K562 (cell line): ENCODE measurements around the gene KRTAP6-2. TPM values are rescaled to one million over a fixed set of nuclear protein-coding genes. Genes with fewer than 3 reads are reported as not detected.

Experiments used
- ATAC-seq: fragments of 200-7000 bp; cut with Tn5 transposase; 3 replicates; pipeline ENCODE4 v1.9.1; 2020; ENCODE audit warnings: moderate library complexity
- BruUV-seq: library from RNA; stranded (reverse); fragments of 400-500 nt; replicated peaks from 2 replicates; lab custom pipeline; 2021; lab: Mats Ljungman, UMichigan
- CTCF ChIA-PET: fragments of 300-600 bp; formaldehyde crosslinking; extraction: SDS; loops from one replicate; lab custom pipeline; 2021; ENCODE audit warnings: low intra/inter-chr PET ratio; lab: Yijun Ruan, JAX
- POLR2A ChIA-PET: fragments of 300-600, 350-650 bp; sonication (Branson Sonifier 250); formaldehyde crosslinking; extraction: SDS; loops from one replicate; lab custom pipeline; 2021; ENCODE audit warnings: antibody characterized with exemption, inconsistent platforms; lab: Yijun Ruan, JAX
- DNase-seq, 4 experiments: peaks; one replicate each; pipeline versions ENCODE4 v3.0.0 to v3.0.0-alpha.2; 2011 to 2018; ENCODE audit warnings: low spot score in 3 of 4, mixed read lengths in 3 of 4; ENCODE audit errors: extremely low read depth in 1 of 4
- FAIRE-seq: peaks from 2 replicates; lab custom pipeline; 2011; peaks lifted over from hg19 to GRCh38; lab: Jason Lieb, UNC
- H2AFZ ChIP-seq: 2 replicates; pipeline ENCODE4 v1.6.0; 2011; ENCODE audit warnings: low read depth, low read length, control low read depth, inconsistent platforms
- H3K27ac ChIP-seq: fragments of 200-600 bp; 3 replicates; pipeline ENCODE4 v1.8.0; 2011; ENCODE audit warnings: low read depth, mild to moderate bottlenecking, control low read depth, inconsistent platforms, low read length, moderate library complexity, mixed read lengths; ENCODE audit errors: extremely low read depth
- H3K27me3 ChIP-seq, 2 experiments: fragments of 300-600 bp in 1 of 2; 2 replicates in 1 of 2; 3 replicates in 1 of 2; pipeline versions ENCODE4 v1.6.0 to v1.8.0; 2011; ENCODE audit warnings: inconsistent platforms in 2 of 2, low read length in 2 of 2, mild to moderate bottlenecking in 1 of 2, mixed read lengths in 1 of 2, moderate library complexity in 1 of 2; ENCODE audit not compliant: control insufficient read depth in 2 of 2, insufficient read depth in 2 of 2
- H3K36me3 ChIP-seq: fragments of 300-600 bp; 3 replicates; pipeline ENCODE4 v1.8.0; 2011; ENCODE audit warnings: mild to moderate bottlenecking, low read length, inconsistent platforms; ENCODE audit not compliant: control insufficient read depth, insufficient read depth
- H3K4me1 ChIP-seq, 2 experiments: fragments of 200-600 bp in 1 of 2; replicated peaks in 1 of 2; 2 replicates in 1 of 2; 3 replicates in 1 of 2; pipeline versions ENCODE4 v1.5.1 to v1.8.0; 2011; ENCODE audit warnings: inconsistent platforms in 2 of 2, low read length in 2 of 2, mild to moderate bottlenecking in 1 of 2, mixed read lengths in 1 of 2, moderate library complexity in 1 of 2; ENCODE audit not compliant: control insufficient read depth in 2 of 2, insufficient read depth in 2 of 2
- H3K4me2 ChIP-seq: 2 replicates; pipeline ENCODE4 v1.6.1; 2011; ENCODE audit warnings: low read length, control low read depth, inconsistent platforms, mixed read lengths; ENCODE audit not compliant: insufficient read depth
- H3K4me3 ChIP-seq: fragments of 200-600 bp; sonication (generic), shearing (Covaris generic); 2 replicates; pipeline ENCODE4 v1.5.1; 2016; ENCODE audit warnings: control low read depth, inconsistent platforms
- H3K79me2 ChIP-seq: fragments of 200-600 bp; 3 replicates; pipeline ENCODE4 v1.8.0; 2011; ENCODE audit warnings: low read length, inconsistent platforms; ENCODE audit not compliant: control insufficient read depth, insufficient read depth
- H3K9ac ChIP-seq, 2 experiments: 2 replicates each; pipeline versions ENCODE4 v1.6.0 to v1.6.1; 2011; ENCODE audit warnings: low read depth in 2 of 2, low read length in 2 of 2, control low read depth in 1 of 2, inconsistent platforms in 1 of 2, mild to moderate bottlenecking in 1 of 2, mixed read lengths in 1 of 2; ENCODE audit not compliant: insufficient read depth in 1 of 2
- H3K9me1 ChIP-seq: one replicate; pipeline ENCODE4 v1.6.0; 2011; ENCODE audit warnings: inconsistent platforms, mild to moderate bottlenecking, low read length, moderate library complexity; ENCODE audit not compliant: control insufficient read depth, insufficient read depth
- H3K9me3 ChIP-seq: replicated peaks from 2 replicates; pipeline ENCODE4 v1.5.1; 2011; ENCODE audit warnings: low read depth, low read length, inconsistent platforms; ENCODE audit not compliant: control insufficient read depth, insufficient read depth
- H4K20me1 ChIP-seq: replicated peaks from 2 replicates; pipeline ENCODE4 v1.6.1; 2011; ENCODE audit warnings: low read length, inconsistent platforms, mixed read lengths; ENCODE audit not compliant: control insufficient read depth, insufficient read depth
- AFF1 ChIP-seq, 2 experiments: fragments of 450-650 bp; IDR thresholded peaks; 2 replicates each; pipeline ENCODE4 v1.6.1; 2018; ENCODE audit warnings: mild to moderate bottlenecking in 2 of 2, low read depth in 1 of 2; ENCODE audit not compliant: partially characterized antibody in 2 of 2
- ESRRA ChIP-seq: fragments of 450-650 bp; IDR thresholded peaks from 2 replicates; pipeline ENCODE4 v1.6.1; 2014; ENCODE audit warnings: low read depth, mild to moderate bottlenecking, moderate library complexity, borderline replicate concordance
- FOXJ3 ChIP-seq: sonication (generic); formaldehyde crosslinking; IDR thresholded peaks from 2 replicates; pipeline ENCODE4 v1.4.0; 2020; ENCODE audit warnings: mild to moderate bottlenecking, missing genetic modification reagents
- TSC22D4 ChIP-seq: fragments of 450-650 bp; IDR thresholded peaks from 2 replicates; pipeline ENCODE4 v1.6.1; 2016; ENCODE audit warnings: missing genetic modification characterization, missing biosample characterization, control low read depth
- in situ Hi-C: fragments of 300-500 bp; cut with MboI; formaldehyde crosslinking; loops from 4 replicates; pipeline ENCODE4 v1.15.0; 2018; ENCODE audit warnings: inconsistent platforms, mixed read lengths
- intact Hi-C: fragments of 100-400 bp; cut with micrococcal nuclease; formaldehyde crosslinking; loops from 2 replicates; pipeline ENCODE4 v1.14.2; 2022
- polyA plus RNA-seq, 8 experiments: library from polyadenylated mRNA; depleted of rRNA in 4 of 8; stranded (reverse) in 5 of 8; unstranded in 3 of 8; fragments of >200 nt; fragmentation: Nextera tagmentation in 2 of 8; fragmentation: Illumina TruSeq in 1 of 8; extraction: Ambion mirVana in 2 of 8; extraction: Trizol in 1 of 8; gene quantifications; 2 replicates each; pipeline versions ENCODE4 v1.2.1 to v1.2.3, GENCODE V29; 2011 to 2014; ENCODE audit warnings: inconsistent platforms in 1 of 8, missing spikeins in 1 of 8
- total RNA-seq, 7 experiments: library from RNA; depleted of rRNA in 6 of 7; stranded (reverse); fragments of >200 nt in 6 of 7; fragmentation: Illumina TruSeq in 2 of 7; extraction: Trizol in 2 of 7; gene quantifications; 2 replicates each; pipeline versions ENCODE4 v1.2.1 to v1.2.3, GENCODE V29; 2011 to 2021; ENCODE audit warnings: low replicate concordance in 1 of 7
- TF ChIP-seq, protein P1 (sequence below): sonication (generic); formaldehyde crosslinking; IDR thresholded peaks from 2 replicates; pipeline ENCODE4 v1.8.1; 2023; ENCODE audit warnings: mild to moderate bottlenecking, missing genetic modification reagents
- TF ChIP-seq, protein P2 (sequence below), 2 experiments: fragments of 450-650 bp; formaldehyde crosslinking in 1 of 2; IDR thresholded peaks; 2 replicates each; pipeline versions ENCODE4 v1.4.0 to v1.6.1; 2014 to 2020; ENCODE audit warnings: mild to moderate bottlenecking in 2 of 2, borderline replicate concordance in 1 of 2, low read depth in 1 of 2

KRTAP6-2 gene
- total and polyA plus RNA-seq, 9 of the 15 experiments (the other 6 are each of a cell fraction or from before 2014, with no cell fraction given): not detected

DNA sequence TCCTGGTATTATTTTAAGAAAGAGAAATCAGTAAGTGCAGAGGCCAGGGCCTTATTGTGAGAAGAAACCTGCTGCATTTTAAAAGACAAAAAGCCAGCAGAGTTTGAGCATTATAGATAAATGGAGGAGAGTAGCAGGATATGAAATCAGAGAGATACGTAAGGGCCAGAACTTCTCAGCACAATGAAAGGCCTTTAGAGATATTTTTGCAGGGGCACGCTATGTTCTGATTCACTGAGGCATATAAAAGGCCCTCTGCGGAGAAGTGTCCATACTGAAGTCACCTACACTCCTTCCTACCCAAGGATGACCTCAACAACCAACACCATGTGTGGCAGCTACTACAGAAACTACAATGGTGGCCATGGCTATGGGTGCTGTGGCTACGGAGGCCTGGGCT lies 6.6 kb downstream of the KRTAP6-2 start, which contains the start of gene KRTAP6-3 (continued):
- TF ChIP-seq, protein P1, sequence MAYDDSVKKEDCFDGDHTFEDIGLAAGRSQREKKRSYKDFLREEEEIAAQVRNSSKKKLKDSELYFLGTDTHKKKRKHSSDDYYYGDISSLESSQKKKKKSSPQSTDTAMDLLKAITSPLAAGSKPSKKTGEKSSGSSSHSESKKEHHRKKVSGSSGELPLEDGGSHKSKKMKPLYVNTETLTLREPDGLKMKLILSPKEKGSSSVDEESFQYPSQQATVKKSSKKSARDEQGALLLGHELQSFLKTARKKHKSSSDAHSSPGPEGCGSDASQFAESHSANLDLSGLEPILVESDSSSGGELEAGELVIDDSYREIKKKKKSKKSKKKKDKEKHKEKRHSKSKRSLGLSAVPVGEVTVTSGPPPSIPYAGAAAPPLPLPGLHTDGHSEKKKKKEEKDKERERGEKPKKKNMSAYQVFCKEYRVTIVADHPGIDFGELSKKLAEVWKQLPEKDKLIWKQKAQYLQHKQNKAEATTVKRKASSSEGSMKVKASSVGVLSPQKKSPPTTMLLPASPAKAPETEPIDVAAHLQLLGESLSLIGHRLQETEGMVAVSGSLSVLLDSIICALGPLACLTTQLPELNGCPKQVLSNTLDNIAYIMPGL (CRISPR knock-in tag): no peak
- TF ChIP-seq TSC22D4 (tag): no peak

DNA sequence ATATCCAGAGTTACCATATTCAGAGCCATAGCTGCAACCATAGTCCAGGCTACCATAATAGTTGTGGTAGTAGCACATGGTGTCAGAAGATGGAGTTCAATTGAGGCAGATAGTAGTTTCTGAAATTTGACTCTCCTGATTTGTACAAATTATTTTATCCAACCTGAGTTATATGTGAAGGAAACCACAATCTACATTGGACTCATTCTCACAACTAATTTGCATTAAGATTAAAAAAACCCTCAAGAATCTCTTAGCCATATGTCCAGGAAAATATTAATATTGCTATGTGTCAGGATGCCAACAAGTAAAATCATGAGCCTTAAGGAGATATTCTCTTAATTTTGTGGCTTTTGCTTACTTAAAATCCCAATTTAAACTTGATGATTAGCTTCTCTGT lies 8.4 kb downstream of the KRTAP6-2 start, which contains the start of gene KRTAP22-2:
Gene KRTAP22-2 (minus strand): TSS at position 101 of the 400 bp plus-strand sequence.
- Histone ChIP-seq H3K36me3 (no peaks in the 10 kb centered on the region), H3K4me3 (no peak within 1 kb of the TSS), H4K20me1 (no peaks in the 10 kb centered on the region), H3K27ac (no peak within 1 kb of the TSS), H3K4me1 (no peaks in the 10 kb centered on the region), H3K4me2 (no peak within 1 kb of the TSS), H3K79me2 (no peaks in the 10 kb centered on the region), H2AFZ (no peak within 1 kb of the TSS), H3K9me1 (no peaks in the 10 kb centered on the region), H3K9me3 (no peaks in the 10 kb centered on the region; the same call in 1 of the 2 replicates), H3K9ac (no peak within 1 kb of the TSS), H3K27me3 (no peaks in the 10 kb centered on the region)
- CTCF ChIA-PET: no interaction called here
- DNase-seq (no peak), ATAC-seq (no peak), FAIRE-seq (no peak)
- no TSS peak for BruUV-seq
- POLR2A ChIA-PET: no interaction called here
- in situ Hi-C loops: no loop called here
- intact Hi-C loops: no loop called here
- TF ChIP-seq AFF1 (IDR thresholded peaks at IDR 0.05; ENCODE audit: low read depth in 1 of 2, partially characterized antibody in 2 of 2): no peak
- no peak for TF ChIP-seq ESRRA
- TF ChIP-seq FOXJ3 (CRISPR knock-in tag): no peak
- TF ChIP-seq, protein P2, sequence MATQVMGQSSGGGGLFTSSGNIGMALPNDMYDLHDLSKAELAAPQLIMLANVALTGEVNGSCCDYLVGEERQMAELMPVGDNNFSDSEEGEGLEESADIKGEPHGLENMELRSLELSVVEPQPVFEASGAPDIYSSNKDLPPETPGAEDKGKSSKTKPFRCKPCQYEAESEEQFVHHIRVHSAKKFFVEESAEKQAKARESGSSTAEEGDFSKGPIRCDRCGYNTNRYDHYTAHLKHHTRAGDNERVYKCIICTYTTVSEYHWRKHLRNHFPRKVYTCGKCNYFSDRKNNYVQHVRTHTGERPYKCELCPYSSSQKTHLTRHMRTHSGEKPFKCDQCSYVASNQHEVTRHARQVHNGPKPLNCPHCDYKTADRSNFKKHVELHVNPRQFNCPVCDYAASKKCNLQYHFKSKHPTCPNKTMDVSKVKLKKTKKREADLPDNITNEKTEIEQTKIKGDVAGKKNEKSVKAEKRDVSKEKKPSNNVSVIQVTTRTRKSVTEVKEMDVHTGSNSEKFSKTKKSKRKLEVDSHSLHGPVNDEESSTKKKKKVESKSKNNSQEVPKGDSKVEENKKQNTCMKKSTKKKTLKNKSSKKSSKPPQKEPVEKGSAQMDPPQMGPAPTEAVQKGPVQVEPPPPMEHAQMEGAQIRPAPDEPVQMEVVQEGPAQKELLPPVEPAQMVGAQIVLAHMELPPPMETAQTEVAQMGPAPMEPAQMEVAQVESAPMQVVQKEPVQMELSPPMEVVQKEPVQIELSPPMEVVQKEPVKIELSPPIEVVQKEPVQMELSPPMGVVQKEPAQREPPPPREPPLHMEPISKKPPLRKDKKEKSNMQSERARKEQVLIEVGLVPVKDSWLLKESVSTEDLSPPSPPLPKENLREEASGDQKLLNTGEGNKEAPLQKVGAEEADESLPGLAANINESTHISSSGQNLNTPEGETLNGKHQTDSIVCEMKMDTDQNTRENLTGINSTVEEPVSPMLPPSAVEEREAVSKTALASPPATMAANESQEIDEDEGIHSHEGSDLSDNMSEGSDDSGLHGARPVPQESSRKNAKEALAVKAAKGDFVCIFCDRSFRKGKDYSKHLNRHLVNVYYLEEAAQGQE (IDR thresholded peaks at IDR 0.05; ENCODE audit: borderline replicate concordance): no peak
- TF ChIP-seq, protein P2 (CRISPR knock-in tag; IDR thresholded peaks at IDR 0.05; ENCODE audit: low read depth): no peak
